ENCODE results near the gene PLEKHJ1.

- TF ChIP-seq CTCF (conservative IDR thresholded peaks at IDR 0.05; ENCODE audit: low read length) (no peak), EZH2phosphoT487 (IDR thresholded peaks at IDR 0.05; ENCODE audit: borderline replicate concordance) (no peak)
Observed at GRCh38 chr19:2199861-2200623, 36.1 kb downstream of the PLEKHJ1 start.

Measured in Loucy (cell line).